ENCODE measurements around the gene TBC1D22A. TPM values are rescaled to one million over a fixed set of nuclear protein-coding genes. Genes with fewer than 3 reads are reported as not detected.

TBC1D22A gene
- total RNA-seq, 1 experiment from 2014 or later: 32.6 TPM

DNA sequence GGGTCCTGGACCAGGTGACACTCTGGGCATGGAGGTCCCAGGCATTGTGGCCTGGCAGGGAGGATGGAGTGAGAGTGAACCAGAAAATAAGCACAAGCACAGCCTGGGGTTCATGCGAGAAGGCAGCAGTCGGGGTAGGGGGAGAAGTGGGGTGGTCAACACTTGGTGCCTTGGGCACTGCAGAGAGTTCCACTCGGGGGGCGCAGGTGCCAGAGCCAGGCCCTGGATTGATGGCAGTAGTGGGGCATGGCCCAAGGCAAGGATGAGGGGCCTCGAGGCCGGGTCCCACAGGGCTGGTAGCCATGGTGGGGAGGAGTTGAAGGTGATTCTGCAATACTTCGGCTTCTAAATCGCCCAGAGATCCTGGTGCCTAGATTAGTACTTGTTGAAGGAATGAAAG is 372.9 kb downstream of the TBC1D22A start:
- no peaks in the 10 kb centered on the region for H3K36me3 ChIP-seq (ENCODE audit: control insufficient read depth, insufficient read depth, low read length)
- peaks cover 6% of the 10 kb centered on the region for H3K4me1 Mint-ChIP-seq (ENCODE audit: low read depth, unreplicated experiment)
- H3K27me3 Mint-ChIP-seq (ENCODE audit: insufficient read depth, unreplicated experiment): no peaks in the 10 kb centered on the region
- BruUV-seq (replicated peaks): no TSS peak
- H3K27me3 ChIP-seq (replicated peaks; ENCODE audit: control insufficient read depth, insufficient read depth, low read length): no peaks in the 10 kb centered on the region
- H3K4me1 ChIP-seq: 0 out of 2 replicates have a peak, but pooled peaks cover under 1% of the 10 kb centered on the region
- no peak overlapping the region for H3K4me3 ChIP-seq (ENCODE audit: low read depth, low read length)
- ChIA-PET CTCF (no interaction called here), POLR2A (no interaction called here)
- H3K27ac Mint-ChIP-seq (ENCODE audit: unreplicated experiment): no peak overlapping the region
- no peaks in the 10 kb centered on the region for H3K9me3 ChIP-seq
- TF ChIP-seq, protein P1, sequence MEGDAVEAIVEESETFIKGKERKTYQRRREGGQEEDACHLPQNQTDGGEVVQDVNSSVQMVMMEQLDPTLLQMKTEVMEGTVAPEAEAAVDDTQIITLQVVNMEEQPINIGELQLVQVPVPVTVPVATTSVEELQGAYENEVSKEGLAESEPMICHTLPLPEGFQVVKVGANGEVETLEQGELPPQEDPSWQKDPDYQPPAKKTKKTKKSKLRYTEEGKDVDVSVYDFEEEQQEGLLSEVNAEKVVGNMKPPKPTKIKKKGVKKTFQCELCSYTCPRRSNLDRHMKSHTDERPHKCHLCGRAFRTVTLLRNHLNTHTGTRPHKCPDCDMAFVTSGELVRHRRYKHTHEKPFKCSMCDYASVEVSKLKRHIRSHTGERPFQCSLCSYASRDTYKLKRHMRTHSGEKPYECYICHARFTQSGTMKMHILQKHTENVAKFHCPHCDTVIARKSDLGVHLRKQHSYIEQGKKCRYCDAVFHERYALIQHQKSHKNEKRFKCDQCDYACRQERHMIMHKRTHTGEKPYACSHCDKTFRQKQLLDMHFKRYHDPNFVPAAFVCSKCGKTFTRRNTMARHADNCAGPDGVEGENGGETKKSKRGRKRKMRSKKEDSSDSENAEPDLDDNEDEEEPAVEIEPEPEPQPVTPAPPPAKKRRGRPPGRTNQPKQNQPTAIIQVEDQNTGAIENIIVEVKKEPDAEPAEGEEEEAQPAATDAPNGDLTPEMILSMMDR (IDR thresholded peaks at IDR 0.05; ENCODE audit: insufficient read depth in 1 of 2, low read depth in 1 of 2, low read length in 1 of 2, severe bottlenecking in 1 of 2, unreplicated experiment in 1 of 2): no peak
- intact Hi-C loops (cut with micrococcal nuclease; ENCODE audit: unreplicated experiment): no loop called here
- peaks cover under 1% of the 10 kb centered on the region for H3K36me3 Mint-ChIP-seq (ENCODE audit: insufficient read depth, unreplicated experiment)
- H3K9me3 Mint-ChIP-seq (ENCODE audit: unreplicated experiment): no peaks in the 10 kb centered on the region
- no peak overlapping the region for H3K4me3 Mint-ChIP-seq (ENCODE audit: unreplicated experiment)
- no peak for DNase-seq

DNA sequence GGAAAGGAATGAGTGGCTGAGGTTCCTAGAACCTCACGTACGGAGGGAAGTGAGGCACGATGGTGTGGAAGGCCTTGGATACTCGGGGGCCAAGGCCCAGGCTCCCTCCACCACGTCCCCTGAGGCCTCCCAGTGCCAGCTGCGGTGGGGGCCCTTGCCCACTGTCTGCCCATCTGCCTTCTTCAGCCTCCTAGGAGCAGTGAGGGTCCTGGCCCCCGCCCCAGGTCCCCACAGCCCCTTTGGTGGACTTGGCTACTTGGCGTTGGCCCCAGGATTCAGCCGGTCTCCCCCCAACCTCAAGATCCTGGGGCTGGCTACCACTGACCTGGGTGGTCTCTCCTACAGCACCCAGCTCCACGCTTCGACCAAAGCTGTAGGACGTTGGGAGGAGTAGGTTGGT is 373.6 kb downstream of the TBC1D22A start:
- no peaks in the 10 kb centered on the region for H3K36me3 ChIP-seq (ENCODE audit: control insufficient read depth, insufficient read depth, low read length)
- Mint-ChIP-seq H3K36me3 (ENCODE audit: insufficient read depth, unreplicated experiment) (no peaks in the 10 kb centered on the region), H3K4me1 (ENCODE audit: low read depth, unreplicated experiment) (peaks cover 6% of the 10 kb centered on the region), H3K4me3 (ENCODE audit: unreplicated experiment) (no peak overlapping the region), H3K27me3 (ENCODE audit: insufficient read depth, unreplicated experiment) (no peaks in the 10 kb centered on the region), H3K27ac (ENCODE audit: unreplicated experiment) (no peak overlapping the region), H3K9me3 (ENCODE audit: unreplicated experiment) (no peaks in the 10 kb centered on the region)
- no TSS peak for BruUV-seq (replicated peaks)
- H3K4me1 ChIP-seq: no peaks in the 10 kb centered on the region
- H3K9me3 ChIP-seq: no peaks in the 10 kb centered on the region
- no peak for DNase-seq
- TF ChIP-seq, protein P1 (IDR thresholded peaks at IDR 0.05; ENCODE audit: insufficient read depth in 1 of 2, low read depth in 1 of 2, low read length in 1 of 2, severe bottlenecking in 1 of 2, unreplicated experiment in 1 of 2): no peak
- no peak overlapping the region for H3K4me3 ChIP-seq (ENCODE audit: low read depth, low read length)
- no peaks in the 10 kb centered on the region for H3K27me3 ChIP-seq (replicated peaks; ENCODE audit: control insufficient read depth, insufficient read depth, low read length)
- CTCF ChIA-PET: no interaction called here
- POLR2A ChIA-PET: no interaction called here
- intact Hi-C loops (cut with micrococcal nuclease; ENCODE audit: unreplicated experiment): no loop called here

DNA sequence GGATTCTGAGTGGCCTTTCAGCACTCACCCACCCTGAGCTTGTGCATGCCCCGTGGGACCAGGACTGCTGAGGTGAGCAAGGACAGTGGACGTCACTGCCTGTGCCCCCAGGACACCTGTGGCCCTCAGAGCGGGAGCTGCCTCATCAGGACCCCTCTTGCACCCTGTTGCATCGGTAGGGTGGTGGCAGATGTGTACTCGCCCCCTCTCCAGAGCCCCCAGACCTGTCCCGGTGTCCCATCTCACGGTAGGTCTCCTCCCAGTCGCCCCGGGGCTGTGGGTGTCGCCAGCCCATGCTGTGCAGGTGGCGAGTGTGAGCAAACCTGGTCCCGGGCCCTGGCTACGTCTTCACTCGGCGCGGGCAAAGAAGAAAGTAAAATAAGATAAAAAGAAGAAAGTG is 374.2 kb downstream of the TBC1D22A start:
- Mint-ChIP-seq H3K36me3 (ENCODE audit: insufficient read depth, unreplicated experiment) (no peaks in the 10 kb centered on the region), H3K27ac (ENCODE audit: unreplicated experiment) (no peak overlapping the region), H3K4me3 (ENCODE audit: unreplicated experiment) (no peak overlapping the region), H3K9me3 (ENCODE audit: unreplicated experiment) (no peaks in the 10 kb centered on the region), H3K4me1 (ENCODE audit: low read depth, unreplicated experiment) (peaks cover 6% of the 10 kb centered on the region), H3K27me3 (ENCODE audit: insufficient read depth, unreplicated experiment) (no peaks in the 10 kb centered on the region)
- TF ChIP-seq, protein P1 (IDR thresholded peaks at IDR 0.05; ENCODE audit: insufficient read depth in 1 of 2, low read depth in 1 of 2, low read length in 1 of 2, severe bottlenecking in 1 of 2, unreplicated experiment in 1 of 2): no peak
- no peak overlapping the region for H3K4me3 ChIP-seq (ENCODE audit: low read depth, low read length)
- no peak for DNase-seq
- no peaks in the 10 kb centered on the region for H3K27me3 ChIP-seq (replicated peaks; ENCODE audit: control insufficient read depth, insufficient read depth, low read length)
- H3K4me1 ChIP-seq: no peaks in the 10 kb centered on the region
- ChIA-PET CTCF (no interaction called here), POLR2A (no interaction called here)
- BruUV-seq (replicated peaks): no TSS peak
- H3K9me3 ChIP-seq: no peaks in the 10 kb centered on the region
- intact Hi-C loops (cut with micrococcal nuclease; ENCODE audit: unreplicated experiment): no loop called here
- no peaks in the 10 kb centered on the region for H3K36me3 ChIP-seq (ENCODE audit: control insufficient read depth, insufficient read depth, low read length)
